ENCODE results near the gene ATG9A. TPM values are rescaled to one million over a fixed set of nuclear protein-coding genes. Genes with fewer than 3 reads are reported as not detected.
"Not testable (repeated sequence)": the region's sequence is repeated elsewhere in the genome, so short reads cannot be mapped to it uniquely, and the experiment has no call there.

Gene ATG9A
- total RNA-seq, 1 donor from 2014 or later, result 62.4 TPM

GRCh38 chr2:219205981-219206327 is 23.5 kb downstream of the ATG9A start:
- peaks cover 22% of the 10 kb centered on the region for H3K4me1 ChIP-seq
- no peak for DNase-seq (ENCODE audit: extremely low spot score in 2 of 2)
- H3K9me3 ChIP-seq, result no peaks in the 10 kb centered on the region
- H3K36me3 ChIP-seq, result peaks cover 0 to 13% of the 10 kb centered on the region in 2 donors
- peak overlapping the region; percentile 63 to 79 for H3K4me3 ChIP-seq
- no peaks in the 10 kb centered on the region for H3K27me3 ChIP-seq
- H3K27ac ChIP-seq, result peak overlapping the region; percentile 97
- intact Hi-C loops (cut with DNase I), result no loop called here
- TF ChIP-seq POLR2A (IDR thresholded peaks at IDR 0.05) (no peak), CTCF (IDR thresholded peaks at IDR 0.05) (no peak), POLR2AphosphoS5 (IDR thresholded peaks at IDR 0.05; ENCODE audit: insufficient read depth in 1 of 2, low read depth in 1 of 2) (no peak)

- no peaks in the 10 kb centered on the region for H3K9me3 ChIP-seq
- no peak overlapping the region for H3K4me3 ChIP-seq
- H3K27me3 ChIP-seq, result no peaks in the 10 kb centered on the region
- DNase-seq (ENCODE audit: extremely low spot score in 2 of 2), result peak in 1 of 2 donors; percentile 11
- H3K4me1 ChIP-seq, result peaks cover 22% of the 10 kb centered on the region
- no peak overlapping the region for H3K27ac ChIP-seq
- peaks cover 0 to 9% of the 10 kb centered on the region in 2 donors for H3K36me3 ChIP-seq
- TF ChIP-seq CTCF (IDR thresholded peaks at IDR 0.05) (no peak), POLR2AphosphoS5 (IDR thresholded peaks at IDR 0.05; ENCODE audit: insufficient read depth in 1 of 2, low read depth in 1 of 2) (no peak), POLR2A (IDR thresholded peaks at IDR 0.05) (no peak)
- intact Hi-C loops (cut with DNase I), result no loop called here
Measured at GRCh38 chr2:219205165-219205538, 24.3 kb downstream of the ATG9A start.

- no peak overlapping the region for H3K27ac ChIP-seq
- H3K27me3 ChIP-seq, result no peaks in the 10 kb centered on the region
- peak in 1 of 2 donors; percentile 77 for DNase-seq (ENCODE audit: extremely low spot score in 2 of 2)
- no peak overlapping the region for H3K4me3 ChIP-seq
- no peaks in the 10 kb centered on the region for H3K9me3 ChIP-seq
- TF ChIP-seq CTCF (IDR thresholded peaks at IDR 0.05) (no peak), POLR2A (IDR thresholded peaks at IDR 0.05) (no peak), POLR2AphosphoS5 (IDR thresholded peaks at IDR 0.05; ENCODE audit: insufficient read depth in 1 of 2, low read depth in 1 of 2) (no peak)
- intact Hi-C loops (cut with DNase I), result no loop called here
- H3K4me1 ChIP-seq, result peaks cover 22% of the 10 kb centered on the region
- peaks cover 0 to 8% of the 10 kb centered on the region in 2 donors for H3K36me3 ChIP-seq
Measured at GRCh38 chr2:219204425-219205164, 24.8 kb downstream of the ATG9A start.

GRCh38 chr2:219201331-219201730 is 28.1 kb downstream of the ATG9A start:
- H3K4me3 ChIP-seq; DNase-seq (ENCODE audit: extremely low spot score in 2 of 2); H3K36me3 ChIP-seq; H3K27me3 ChIP-seq; H3K4me1 ChIP-seq; intact Hi-C loops (cut with DNase I); H3K9me3 ChIP-seq; H3K27ac ChIP-seq: not testable (repeated sequence)

GRCh38 chr2:219200502-219201326 is 28.7 kb downstream of the ATG9A start:
- DNase-seq (ENCODE audit: extremely low spot score in 2 of 2); H3K9me3 ChIP-seq; H3K4me1 ChIP-seq; H3K4me3 ChIP-seq; intact Hi-C loops (cut with DNase I); H3K27ac ChIP-seq; H3K36me3 ChIP-seq; H3K27me3 ChIP-seq: not testable (repeated sequence)

Data from vagina (tissue), 2 donors.